Measurements from ENCODE around the gene NMU. TPM values are rescaled to one million over a fixed set of nuclear protein-coding genes. Genes with fewer than 3 reads are reported as not detected.

The NMU gene
- total and polyA plus RNA-seq, 2 donors from 2014 or later: 0.54 to 0.79 TPM

DNA sequence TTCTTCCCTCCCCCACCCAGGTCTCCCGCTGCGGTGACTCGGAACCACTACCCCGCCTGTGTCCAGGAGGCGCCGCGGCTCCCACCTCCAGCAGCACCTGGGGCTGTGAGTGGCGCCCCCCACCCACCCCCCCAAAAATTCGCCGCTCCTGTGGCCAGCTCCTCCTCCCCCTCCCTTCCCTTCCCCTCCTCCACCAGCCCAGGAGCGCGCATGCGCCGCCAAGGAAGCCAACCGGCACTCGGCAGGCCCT, 89.7 kb downstream of the NMU start:
- H3K27me3 ChIP-seq (ENCODE audit: control insufficient read depth, insufficient read depth, low read length): no peaks in the 10 kb centered on the region
- peak overlapping the region in 2 of 3 donors; percentile 83 to 88 for H3K4me3 ChIP-seq (ENCODE audit: low read length in 3 of 3)
- no peak for FAIRE-seq
- DNase-seq: peak in 1 of 5 donors; percentile 95
- H3K36me3 ChIP-seq (ENCODE audit: control insufficient read depth in 2 of 3, insufficient read depth in 3 of 3, low read length in 3 of 3): no peaks in the 10 kb centered on the region
- peaks cover 0 to 10% (median 4%) of the 10 kb centered on the region in 3 donors for H3K4me1 ChIP-seq (ENCODE audit: control insufficient read depth in 2 of 3, insufficient read depth in 2 of 3, low read depth in 1 of 3, low read length in 3 of 3)
- peak overlapping the region; percentile 87 to 96 for H3K27ac ChIP-seq (ENCODE audit: low read depth in 2 of 2, low read length in 2 of 2)
- TF ChIP-seq CTCF (IDR thresholded peaks at IDR 0.05; ENCODE audit: borderline replicate concordance, extremely low read depth, insufficient read depth): no peak
- intact Hi-C loops (cut with DNase I): no loop called here
- H3K9me3 ChIP-seq (ENCODE audit: control insufficient read depth in 2 of 3, insufficient read depth in 1 of 3, low read length in 3 of 3): no peaks in the 10 kb centered on the region
- peak overlapping the region in 1 of 3 donors; percentile 48 for H3K9ac ChIP-seq (ENCODE audit: low read length in 3 of 3)

GRCh38 chr4:55545641-55546505, 90.2 kb downstream of the NMU start:
- peaks cover 0 to 10% (median 4%) of the 10 kb centered on the region in 3 donors for H3K4me1 ChIP-seq (ENCODE audit: control insufficient read depth in 2 of 3, insufficient read depth in 2 of 3, low read depth in 1 of 3, low read length in 3 of 3)
- H3K4me3 ChIP-seq (ENCODE audit: low read length in 3 of 3): peak overlapping the region; percentile 72 to 88 (median 83)
- intact Hi-C loops (cut with DNase I): no loop called here
- no peak for FAIRE-seq
- no peaks in the 10 kb centered on the region for H3K36me3 ChIP-seq (ENCODE audit: control insufficient read depth in 2 of 3, insufficient read depth in 3 of 3, low read length in 3 of 3)
- DNase-seq: peak; percentile 77 to 94 (median 86)
- peak overlapping the region; percentile 35 to 75 (median 52) for H3K9ac ChIP-seq (ENCODE audit: low read length in 3 of 3)
- no peaks in the 10 kb centered on the region for H3K9me3 ChIP-seq (ENCODE audit: control insufficient read depth in 2 of 3, insufficient read depth in 1 of 3, low read length in 3 of 3)
- TF ChIP-seq CTCF (IDR thresholded peaks at IDR 0.05; ENCODE audit: borderline replicate concordance, extremely low read depth, insufficient read depth): no peak
- H3K27ac ChIP-seq (ENCODE audit: low read depth in 2 of 2, low read length in 2 of 2): peak overlapping the region; percentile 87 to 96
- H3K27me3 ChIP-seq (ENCODE audit: control insufficient read depth, insufficient read depth, low read length): no peaks in the 10 kb centered on the region

Other genes with a start within 250 kb of the NMU start
- gene TMEM165, start 240.3 kb downstream of the NMU start, total RNA-seq: 114 TPM
- gene TMEM165, start 240.3 kb downstream of the NMU start, polyA plus RNA-seq (ENCODE audit: insufficient read depth, low read depth, low replicate concordance): 43.2 TPM
- gene CLOCK, start 89.4 kb downstream of the NMU start, total RNA-seq: 28.9 TPM
- gene CLOCK, start 89.4 kb downstream of the NMU start, polyA plus RNA-seq (ENCODE audit: insufficient read depth, low read depth, low replicate concordance): 3.8 TPM
- not detected for gene PDCL2, start 44.1 kb downstream of the NMU start, total RNA-seq
- gene PDCL2, start 44.1 kb downstream of the NMU start, polyA plus RNA-seq (ENCODE audit: insufficient read depth, low read depth, low replicate concordance): not detected
- not detected for gene EXOC1L, start 183.5 kb upstream of the NMU start, total RNA-seq
- gene EXOC1L, start 183.5 kb upstream of the NMU start, polyA plus RNA-seq (ENCODE audit: insufficient read depth, low read depth, low replicate concordance): not detected
- 41.7 TPM for gene EXOC1, start 217.3 kb upstream of the NMU start, total RNA-seq
- gene EXOC1, start 217.3 kb upstream of the NMU start, polyA plus RNA-seq (ENCODE audit: insufficient read depth, low read depth, low replicate concordance): 17.5 TPM

Data from kidney (tissue), 14 donors.